A549 (cell line): ENCODE results near the gene CD40LG. TPM values are rescaled to one million over a fixed set of nuclear protein-coding genes. Genes with fewer than 3 reads are reported as not detected.

Experiments
- ATAC-seq, 2 experiments: fragments of 200-7000 bp in 1 of 2; fragments of >200 bp in 1 of 2; cut with Nextera tagmentation in 1 of 2; cut with Tn5 transposase in 1 of 2; 3 replicates each; pipeline versions ENCODE4 v1.8.0 to v1.9.1; 2018 to 2020; ENCODE audit warnings: mild to moderate bottlenecking in 1 of 2, moderate library complexity in 1 of 2
- CTCF ChIA-PET: fragments of 300-600 bp; sonication (Branson Sonifier 250); formaldehyde crosslinking; extraction: SDS; loops from one replicate; lab custom pipeline; 2021; ENCODE audit warnings: antibody characterized with exemption, inconsistent platforms; lab: Yijun Ruan, JAX
- POLR2A ChIA-PET: fragments of 350-600 bp; formaldehyde crosslinking; extraction: SDS; loops from one replicate; lab custom pipeline; 2021; ENCODE audit warnings: antibody characterized with exemption, inconsistent platforms; lab: Yijun Ruan, JAX
- DNase-seq, 2 experiments: peaks; one replicate each; pipeline versions ENCODE4 v3.0.0 to v3.0.0-alpha.2; 2011 to 2016; ENCODE audit warnings: low read depth in 1 of 2, low spot score in 1 of 2
- FAIRE-seq: peaks from 2 replicates; lab custom pipeline; 2011; peaks lifted over from hg19 to GRCh38; lab: Jason Lieb, UNC
- H3K27ac ChIP-seq, 2 experiments: fragments of >200 bp; sonication (Bioruptor Twin); formaldehyde crosslinking; 3 replicates each; pipeline ENCODE4 v1.5.1; 2016 to 2017
- H3K4me1 ChIP-seq: fragments of >200 bp; sonication (Bioruptor Twin); formaldehyde crosslinking; 3 replicates; pipeline ENCODE4 v1.6.1; 2016
- H3K4me2 ChIP-seq: fragments of >200 bp; sonication (Bioruptor Twin); formaldehyde crosslinking; 3 replicates; pipeline ENCODE4 v1.6.1; 2016
- H3K4me3 ChIP-seq: fragments of >200 bp; sonication (Bioruptor Twin); formaldehyde crosslinking; 3 replicates; pipeline ENCODE4 v1.5.1; 2016
- H3K9me3 ChIP-seq: fragments of >200 bp; sonication (Bioruptor Twin); formaldehyde crosslinking; 3 replicates; pipeline ENCODE4 v1.6.1; 2016
- ATOH8 ChIP-seq: fragments of 250-450 bp; sonication (Bioruptor Pico); IDR thresholded peaks from 2 replicates; pipeline ENCODE4 v1.5.0; 2020; ENCODE audit warnings: low read depth, mild to moderate bottlenecking, moderate library complexity
- BHLHE40 ChIP-seq: IDR thresholded peaks from 2 replicates; pipeline ENCODE4 v1.6.1; 2012; ENCODE audit warnings: low read depth, low read length, inconsistent platforms
- CEBPB ChIP-seq, 2 experiments: fragments of >200 bp in 1 of 2; sonication (Bioruptor Twin) in 1 of 2; formaldehyde crosslinking in 1 of 2; IDR thresholded peaks; 2 replicates each; pipeline ENCODE4 v1.6.1; 2012 to 2016
- CHD2 ChIP-seq: fragments of 150-350 bp; IDR thresholded peaks from 2 replicates; pipeline ENCODE4 v1.6.1; 2014; ENCODE audit warnings: low read length; ENCODE audit not compliant: partially characterized antibody
- E2F6 ChIP-seq: IDR thresholded peaks from 2 replicates; pipeline ENCODE4 v1.6.1; 2012; ENCODE audit warnings: low read depth, borderline replicate concordance
- EHF ChIP-seq: fragments of 250-450 bp; sonication (Bioruptor Pico); IDR thresholded peaks from 2 replicates; pipeline ENCODE4 v1.5.0; 2020; ENCODE audit warnings: mild to moderate bottlenecking
- ELK1 ChIP-seq: fragments of 150-350 bp; IDR thresholded peaks from 2 replicates; pipeline ENCODE4 v1.6.1; 2014; ENCODE audit warnings: low read depth, mild to moderate bottlenecking, low read length
- EP300 ChIP-seq, 2 experiments: fragments of >200 bp; sonication (Bioruptor Twin); formaldehyde crosslinking; IDR thresholded peaks; 2 replicates in 1 of 2; 3 replicates in 1 of 2; pipeline ENCODE4 v1.6.1; 2016 to 2017
- FOSL2 ChIP-seq, 2 experiments: fragments of 450-650 bp in 1 of 2; fragments of >200 bp in 1 of 2; sonication (Bioruptor Twin) in 1 of 2; formaldehyde crosslinking; IDR thresholded peaks; 2 replicates each; pipeline versions ENCODE4 v1.5.0 to v1.6.1; 2016 to 2020; ENCODE audit warnings: mild to moderate bottlenecking in 1 of 2, moderate library complexity in 1 of 2
- HDAC2 ChIP-seq: fragments of 200-600 bp; sonication (generic); IDR thresholded peaks from 2 replicates; pipeline ENCODE4 v1.6.1; 2016
- HES2 ChIP-seq: fragments of >200 bp; sonication (Bioruptor Twin); formaldehyde crosslinking; IDR thresholded peaks from 2 replicates; pipeline ENCODE4 v1.6.1; 2016
- HEYL ChIP-seq: fragments of 250-450 bp; sonication (Bioruptor Pico); IDR thresholded peaks from 2 replicates; pipeline ENCODE4 v1.8.0; 2021; ENCODE audit warnings: mild to moderate bottlenecking, moderate library complexity
- HOXA7 ChIP-seq: fragments of 250-450 bp; sonication (Bioruptor Pico); IDR thresholded peaks from 2 replicates; pipeline ENCODE4 v1.5.0; 2020; ENCODE audit warnings: mild to moderate bottlenecking, moderate library complexity
- HOXB13 ChIP-seq: fragments of 250-450 bp; sonication (Bioruptor Pico); IDR thresholded peaks from 2 replicates; pipeline ENCODE4 v1.5.0; 2020; ENCODE audit warnings: low read depth, mild to moderate bottlenecking, moderate library complexity
- KDM5A ChIP-seq: fragments of 200-600 bp; sonication (generic); IDR thresholded peaks from 2 replicates; pipeline ENCODE4 v1.6.1; 2016; ENCODE audit warnings: antibody characterized with exemption, mild to moderate bottlenecking
- MAFK ChIP-seq: fragments of 450-650 bp; IDR thresholded peaks from 2 replicates; pipeline ENCODE4 v1.6.1; 2014; ENCODE audit not compliant: partially characterized antibody
- MYC ChIP-seq: IDR thresholded peaks from 2 replicates; pipeline ENCODE4 v1.6.1; 2012; ENCODE audit warnings: mild to moderate bottlenecking, inconsistent platforms, low read length, improper control_type of control experiment, borderline replicate concordance
- NPAS2 ChIP-seq: fragments of 250-450 bp; sonication (Bioruptor Pico); IDR thresholded peaks from 2 replicates; pipeline ENCODE4 v1.8.0; 2022; ENCODE audit warnings: mild to moderate bottlenecking, moderate library complexity, borderline replicate concordance
- NR3C1 ChIP-seq: fragments of >200 bp; sonication (Bioruptor Twin); formaldehyde crosslinking; IDR thresholded peaks from 3 replicates; pipeline ENCODE4 v1.6.1; 2017
- PBX3 ChIP-seq: IDR thresholded peaks from 2 replicates; pipeline ENCODE4 v1.6.1; 2012
- PHF8 ChIP-seq: fragments of 200-600 bp; sonication (generic); IDR thresholded peaks from 2 replicates; pipeline ENCODE4 v1.6.1; 2016; ENCODE audit warnings: low read depth, mild to moderate bottlenecking, antibody characterized with exemption, moderate library complexity, borderline replicate concordance
- POLR2A ChIP-seq: IDR thresholded peaks from 2 replicates; pipeline ENCODE4 v1.6.1; 2012; ENCODE audit warnings: mild to moderate bottlenecking, low read length
- RCOR1 ChIP-seq: fragments of 150-350 bp; IDR thresholded peaks from 2 replicates; pipeline ENCODE4 v1.6.1; 2014; ENCODE audit warnings: antibody characterized with exemption, low read length, low read depth
- REST ChIP-seq: fragments of 200-600 bp; sonication (generic); IDR thresholded peaks from 2 replicates; pipeline ENCODE4 v1.6.1; 2016; ENCODE audit warnings: antibody characterized with exemption, mild to moderate bottlenecking, moderate library complexity
- USF2 ChIP-seq: fragments of 450-650 bp; IDR thresholded peaks from 2 replicates; pipeline ENCODE4 v1.6.1; 2014; ENCODE audit warnings: antibody characterized with exemption
- ZSCAN20 ChIP-seq: fragments of 250-450 bp; sonication (Bioruptor Pico); IDR thresholded peaks from 2 replicates; pipeline ENCODE4 v1.8.0; 2022; ENCODE audit warnings: mild to moderate bottlenecking, moderate library complexity
- WGBS: methylation state at CpG from one replicate; pipeline ENCODE4 v1.1.6; 2017; ENCODE audit errors: missing lambda C conversion rate; 5-methylcytosine and 5-hydroxymethylcytosine counted together
- polyA plus RNA-seq, 4 experiments: library from polyadenylated mRNA; depleted of rRNA in 3 of 4; stranded (reverse); fragments of >200 nt; fragmentation: RNase III in 1 of 4; extraction: RNeasy Plus Mini Kit Qiagen cat#74134 plus additional on column Dnase treatment in 1 of 4; gene quantifications; 2 replicates in 3 of 4; 3 replicates in 1 of 4; pipeline ENCODE4 v1.2.3, GENCODE V29; 2011 to 2017

Gene CD40LG
- polyA plus RNA-seq, 2 of the 4 experiments (the other 2 are of a cell fraction) = not detected

- TF ChIP-seq PHF8 (no peak), HOXA7 (no peak), POLR2A (no peak), HEYL (no peak)
Measured at GRCh38 chrX:136662104-136662503, 14.1 kb downstream of the CD40LG start (continued).

GRCh38 chrX:136662976-136663375, 15.0 kb downstream of the CD40LG start:
- Histone ChIP-seq H3K4me2 (no peak overlapping the region), H3K4me1 (no peaks in the 10 kb centered on the region), H3K9me3 (0 out of 3 replicates have a peak, but pooled peaks cover 5% of the 10 kb centered on the region), H3K27ac (no peak overlapping the region), H3K4me3 (no peak overlapping the region)
- CTCF ChIA-PET = no interaction called here
- TF ChIP-seq NR3C1 (no peak), MAFK (no peak), EHF (CRISPR knock-in tag) (no peak), CHD2 (no peak), NPAS2 (CRISPR knock-in tag) (no peak), ZSCAN20 (CRISPR knock-in tag) (no peak), USF2 (no peak), CEBPB (IDR thresholded peaks at IDR 0.05) (no peak), RCOR1 (no peak), PBX3 (no peak), E2F6 (no peak), HDAC2 (no peak), ATOH8 (CRISPR knock-in tag) (no peak), REST (no peak), BHLHE40 (no peak)
- POLR2A ChIA-PET = no interaction called here
- FAIRE-seq (no peak), ATAC-seq (no peak), DNase-seq (no peak)
- 39% methylated on average over 1 of the region's 1 CpG for WGBS

- peak; percentile 51 for FAIRE-seq
- TF ChIP-seq MAFK (no peak), ZSCAN20 (CRISPR knock-in tag) (no peak), FOSL2 (IDR thresholded peaks at IDR 0.05) (no peak), FOSL2 (CRISPR knock-in tag; IDR thresholded peaks at IDR 0.05) (no peak), NR3C1 (no peak), HES2 (no peak), HOXB13 (no peak), ATOH8 (CRISPR knock-in tag) (no peak), EP300 (IDR thresholded peaks at IDR 0.05) (no peak), MYC (no peak), HOXA7 (no peak), KDM5A (no peak), ELK1 (no peak), BHLHE40 (no peak)
Measured at GRCh38 chrX:136665258-136665900, 17.4 kb downstream of the CD40LG start.

More at GRCh38 chrX:136665258-136665900, 17.4 kb downstream of the CD40LG start:
- Histone ChIP-seq H3K4me1 (no peaks in the 10 kb centered on the region), H3K4me3 (no peak overlapping the region), H3K4me2 (no peak overlapping the region), H3K27ac (no peak overlapping the region), H3K9me3 (0 out of 3 replicates have a peak, but pooled peaks cover 5% of the 10 kb centered on the region)
- ChIA-PET CTCF (interaction anchor here (1.8 kb wide), 1 partner anchor 29 kb away, joined by 7 read pairs; no protein-coding TSS in a partner anchor), POLR2A (no interaction called here)
- WGBS = 18% methylated on average over 6 of the region's 6 CpGs
- no peak for ATAC-seq
- DNase-seq = no peak
